ENCODE results near the gene NTRK2. TPM values are rescaled to one million over a fixed set of nuclear protein-coding genes. Genes with fewer than 3 reads are reported as not detected.
A peak's percentile ranks its signal among the peaks of the same experiment; 100 is the strongest.

NTRK2 gene
- total RNA-seq, 1 donor, result under 0.01 TPM

- no peak for DNase-seq (ENCODE audit: low read depth in 2 of 3, low spot score in 2 of 3)
Observed at GRCh38 chr9:84955971-84956370, 286.4 kb downstream of the NTRK2 start.

GRCh38 chr9:84959339-84959738 is 289.8 kb downstream of the NTRK2 start:
- no peak for DNase-seq (ENCODE audit: low read depth in 2 of 3, low spot score in 2 of 3)

- no peak for DNase-seq (ENCODE audit: low read depth in 2 of 3, low spot score in 2 of 3)
Observed at GRCh38 chr9:84966876-84967830, 297.6 kb downstream of the NTRK2 start.

- DNase-seq (ENCODE audit: low read depth in 2 of 3, low spot score in 2 of 3), result no peak
Observed at GRCh38 chr9:84969084-84969483, 299.6 kb downstream of the NTRK2 start.

- DNase-seq (ENCODE audit: low read depth in 2 of 3, low spot score in 2 of 3), result no peak
Observed at GRCh38 chr9:84969736-84970135, 300.2 kb downstream of the NTRK2 start.

GRCh38 chr9:84970432-84970831 is 300.9 kb downstream of the NTRK2 start:
- DNase-seq (ENCODE audit: low read depth in 2 of 3, low spot score in 2 of 3), result no peak

- DNase-seq (ENCODE audit: low read depth in 2 of 3, low spot score in 2 of 3), result no peak
Observed at GRCh38 chr9:84971571-84971970, 302.0 kb downstream of the NTRK2 start.

GRCh38 chr9:84974258-84974657 is 304.7 kb downstream of the NTRK2 start:
- DNase-seq (ENCODE audit: low read depth in 2 of 3, low spot score in 2 of 3), result no peak

GRCh38 chr9:84974855-84975254 is 305.3 kb downstream of the NTRK2 start:
- no peak for DNase-seq (ENCODE audit: low read depth in 2 of 3, low spot score in 2 of 3)

- DNase-seq (ENCODE audit: low read depth in 2 of 3, low spot score in 2 of 3), result no peak
Observed at GRCh38 chr9:84975926-84976325, 306.4 kb downstream of the NTRK2 start.

GRCh38 chr9:84978661-84979060 is 309.1 kb downstream of the NTRK2 start:
- DNase-seq (ENCODE audit: low read depth in 2 of 3, low spot score in 2 of 3), result no peak

GRCh38 chr9:84983749-84984148 is 314.2 kb downstream of the NTRK2 start:
- DNase-seq (ENCODE audit: low read depth in 2 of 3, low spot score in 2 of 3), result no peak

GRCh38 chr9:84988621-84989020 is 319.1 kb downstream of the NTRK2 start:
- DNase-seq (ENCODE audit: low read depth in 2 of 3, low spot score in 2 of 3), result no peak

- no peak for DNase-seq (ENCODE audit: low read depth in 2 of 3, low spot score in 2 of 3)
Observed at GRCh38 chr9:84990416-84990815, 320.9 kb downstream of the NTRK2 start.

GRCh38 chr9:84990850-84991513 is 321.5 kb downstream of the NTRK2 start:
- DNase-seq (ENCODE audit: low read depth in 2 of 3, low spot score in 2 of 3), result no peak

- no peak for DNase-seq (ENCODE audit: low read depth in 2 of 3, low spot score in 2 of 3)
Observed at GRCh38 chr9:84991514-84991870, 322.0 kb downstream of the NTRK2 start.

GRCh38 chr9:84992381-84992780 is 322.9 kb downstream of the NTRK2 start:
- DNase-seq (ENCODE audit: low read depth in 2 of 3, low spot score in 2 of 3), result no peak

- DNase-seq (ENCODE audit: low read depth in 2 of 3, low spot score in 2 of 3), result no peak
Observed at GRCh38 chr9:84993105-84993504, 323.6 kb downstream of the NTRK2 start.

- DNase-seq (ENCODE audit: low read depth in 2 of 3, low spot score in 2 of 3), result no peak
Observed at GRCh38 chr9:84996029-84996428, 326.5 kb downstream of the NTRK2 start.

GRCh38 chr9:84996716-84997115 is 327.2 kb downstream of the NTRK2 start:
- no peak for DNase-seq (ENCODE audit: low read depth in 2 of 3, low spot score in 2 of 3)

GRCh38 chr9:84997472-84997871 is 327.9 kb downstream of the NTRK2 start:
- peak in 1 of 3 donors; percentile 4 for DNase-seq (ENCODE audit: low read depth in 2 of 3, low spot score in 2 of 3)

GRCh38 chr9:84998639-84999038 is 329.1 kb downstream of the NTRK2 start:
- no peak for DNase-seq (ENCODE audit: low read depth in 2 of 3, low spot score in 2 of 3)

Measured in hematopoietic multipotent progenitor cell (in vitro differentiated cells).